ENCODE results near the gene OBSCN.
"Not testable (repeated sequence)": the region's sequence is repeated elsewhere in the genome, so short reads cannot be mapped to it uniquely, and the experiment has no call there.

Gene OBSCN

GRCh38 chr1:228212966-228213844 lies 5.4 kb downstream of the OBSCN start:
- peak; percentile 96 for DNase-seq (ENCODE audit: low spot score)

- no peak for DNase-seq (ENCODE audit: low spot score)
Observed at GRCh38 chr1:228213917-228214808, 6.3 kb downstream of the OBSCN start.

GRCh38 chr1:228214921-228215662 lies 7.2 kb downstream of the OBSCN start:
- no peak for DNase-seq (ENCODE audit: low spot score)

GRCh38 chr1:228215663-228216116 lies 7.8 kb downstream of the OBSCN start:
- no peak for DNase-seq (ENCODE audit: low spot score)

GRCh38 chr1:228216371-228217320 lies 8.8 kb downstream of the OBSCN start:
- DNase-seq (ENCODE audit: low spot score) = no peak

- peak; percentile 49 for DNase-seq (ENCODE audit: low spot score)
Observed at GRCh38 chr1:228217551-228218344, 9.9 kb downstream of the OBSCN start.

- DNase-seq (ENCODE audit: low spot score) = no peak
Observed at GRCh38 chr1:228218513-228219244, 10.8 kb downstream of the OBSCN start.

GRCh38 chr1:228219245-228219961 lies 11.6 kb downstream of the OBSCN start:
- DNase-seq (ENCODE audit: low spot score) = no peak

- DNase-seq (ENCODE audit: low spot score) = no peak
Observed at GRCh38 chr1:228219962-228220780, 12.3 kb downstream of the OBSCN start.

- not testable (repeated sequence) for DNase-seq (ENCODE audit: low spot score)
Observed at GRCh38 chr1:228221097-228221496, 13.3 kb downstream of the OBSCN start.

- no peak for DNase-seq (ENCODE audit: low spot score)
Observed at GRCh38 chr1:228222548-228222947, 14.7 kb downstream of the OBSCN start.

- DNase-seq (ENCODE audit: low spot score) = no peak
Observed at GRCh38 chr1:228224198-228225164, 16.6 kb downstream of the OBSCN start.

- DNase-seq (ENCODE audit: low spot score) = no peak
Observed at GRCh38 chr1:228225165-228225710, 17.4 kb downstream of the OBSCN start.

GRCh38 chr1:228225740-228226139 lies 17.9 kb downstream of the OBSCN start:
- no peak for DNase-seq (ENCODE audit: low spot score)

- no peak for DNase-seq (ENCODE audit: low spot score)
Observed at GRCh38 chr1:228226141-228226874, 18.5 kb downstream of the OBSCN start.

Data from GM03348 (cell line).